ENCODE data around the gene FRMPD4. TPM values are rescaled to one million over a fixed set of nuclear protein-coding genes. Genes with fewer than 3 reads are reported as not detected.

The FRMPD4 gene
- total RNA-seq, 1 experiment from 2014 or later = 0.24 TPM

DNA sequence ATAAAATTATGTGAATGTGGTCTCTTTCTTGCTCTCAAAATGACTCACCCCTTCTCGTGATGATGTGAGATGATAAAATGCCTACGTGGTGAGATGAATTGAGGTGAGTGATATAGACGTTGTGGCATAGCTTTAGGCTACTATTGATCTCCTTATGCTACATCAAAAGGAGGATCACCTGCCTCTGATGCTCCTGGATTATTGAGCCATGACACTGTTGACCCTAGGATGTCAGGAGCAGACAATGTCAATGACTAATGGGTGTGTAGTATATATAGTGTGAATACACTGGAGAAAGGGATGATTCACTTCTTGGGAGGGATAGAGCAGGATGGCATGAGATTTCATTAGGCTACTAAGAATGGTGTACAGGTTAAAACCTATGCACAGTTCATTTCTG, 442.3 kb downstream of the FRMPD4 start:
- H2AFZ ChIP-seq (ENCODE audit: low read length) = no peak overlapping the region
- Mint-ChIP-seq H3K4me3 (no peak overlapping the region), H3K9me3 (peaks cover 50% of the 10 kb centered on the region in 2 experiments), H3K27ac (no peak overlapping the region), H3K4me1 (no peaks in the 10 kb centered on the region), H3K27me3 (ENCODE audit: low read depth) (peaks cover 2% of the 10 kb centered on the region; the same call in 1 of the 2 replicates), H3K36me3 (ENCODE audit: insufficient read depth in 1 of 3, low read depth in 3 of 3) (peaks cover 0 to 9% (median 3%) of the 10 kb centered on the region in 3 experiments; a peak in 4 of 7 replicates)
- H3K4ac ChIP-seq (ENCODE audit: low read depth, low read length) = no peak overlapping the region
- H2BK120ac ChIP-seq (ENCODE audit: low read depth, low read length, poor library complexity, severe bottlenecking) = no peak overlapping the region
- H3K4me1 ChIP-seq (ENCODE audit: insufficient read depth, low read length) = no peaks in the 10 kb centered on the region
- no peak overlapping the region for H4K8ac ChIP-seq (replicated peaks; ENCODE audit: insufficient read length, low read depth, low read length)
- H3K4me2 ChIP-seq (ENCODE audit: insufficient read depth, insufficient read length, low read length) = no peak overlapping the region
- no peak overlapping the region for H2BK12ac ChIP-seq (ENCODE audit: insufficient read length, low read depth, low read length)
- DNase-seq = no peak
- H3K14ac ChIP-seq (ENCODE audit: insufficient read depth, low read length) = no peak overlapping the region
- no peaks in the 10 kb centered on the region for H3K79me1 ChIP-seq (ENCODE audit: insufficient read depth, low read depth, low read length, poor library complexity, severe bottlenecking)
- H2AK5ac ChIP-seq (ENCODE audit: insufficient read length, low read length) = no peak overlapping the region
- no peak overlapping the region for H3K23ac ChIP-seq (ENCODE audit: insufficient read length, low read depth, low read length)
- no peak overlapping the region for H2BK5ac ChIP-seq (ENCODE audit: insufficient read length, low read length)
- no peak overlapping the region for H3K56ac ChIP-seq (ENCODE audit: insufficient read length, low read depth, low read length)
- H4K91ac ChIP-seq (ENCODE audit: insufficient read length, low read depth, low read length) = no peak overlapping the region
- H3K27me3 ChIP-seq (ENCODE audit: insufficient read depth, low read length) = no peaks in the 10 kb centered on the region
- no peaks in the 10 kb centered on the region for H4K20me1 ChIP-seq (ENCODE audit: control insufficient read depth, insufficient read depth, insufficient read length)
- no peaks in the 10 kb centered on the region for H3K23me2 ChIP-seq (ENCODE audit: insufficient read length, low read depth, low read length, poor library complexity, severe bottlenecking)
- H3T11ph ChIP-seq (ENCODE audit: low read length) = no peak overlapping the region
- WGBS (ENCODE audit: extremely low coverage, insufficient read length, low lambda C conversion rate) = no CpG with 5 or more reads among the region's 3 CpGs
- H3K9me3 ChIP-seq (ENCODE audit: control insufficient read depth, low read depth, low read length) = no peaks in the 10 kb centered on the region
- no peak overlapping the region for H4K5ac ChIP-seq (ENCODE audit: insufficient read length, low read depth, low read length)
- no peak overlapping the region for H2BK15ac ChIP-seq (ENCODE audit: low read depth, low read length)
- H3K27ac ChIP-seq (ENCODE audit: insufficient read length, low read depth, low read length) = no peak overlapping the region
- TF ChIP-seq, protein P1, sequence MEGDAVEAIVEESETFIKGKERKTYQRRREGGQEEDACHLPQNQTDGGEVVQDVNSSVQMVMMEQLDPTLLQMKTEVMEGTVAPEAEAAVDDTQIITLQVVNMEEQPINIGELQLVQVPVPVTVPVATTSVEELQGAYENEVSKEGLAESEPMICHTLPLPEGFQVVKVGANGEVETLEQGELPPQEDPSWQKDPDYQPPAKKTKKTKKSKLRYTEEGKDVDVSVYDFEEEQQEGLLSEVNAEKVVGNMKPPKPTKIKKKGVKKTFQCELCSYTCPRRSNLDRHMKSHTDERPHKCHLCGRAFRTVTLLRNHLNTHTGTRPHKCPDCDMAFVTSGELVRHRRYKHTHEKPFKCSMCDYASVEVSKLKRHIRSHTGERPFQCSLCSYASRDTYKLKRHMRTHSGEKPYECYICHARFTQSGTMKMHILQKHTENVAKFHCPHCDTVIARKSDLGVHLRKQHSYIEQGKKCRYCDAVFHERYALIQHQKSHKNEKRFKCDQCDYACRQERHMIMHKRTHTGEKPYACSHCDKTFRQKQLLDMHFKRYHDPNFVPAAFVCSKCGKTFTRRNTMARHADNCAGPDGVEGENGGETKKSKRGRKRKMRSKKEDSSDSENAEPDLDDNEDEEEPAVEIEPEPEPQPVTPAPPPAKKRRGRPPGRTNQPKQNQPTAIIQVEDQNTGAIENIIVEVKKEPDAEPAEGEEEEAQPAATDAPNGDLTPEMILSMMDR (conservative IDR thresholded peaks at IDR 0.05) = no peak
- H3K9ac ChIP-seq (ENCODE audit: extremely low read depth, insufficient read length, low read length) = no peak overlapping the region
- H2BK20ac ChIP-seq (ENCODE audit: low read depth, low read length, poor library complexity, severe bottlenecking) = no peak overlapping the region
- no peaks in the 10 kb centered on the region for H3K79me2 ChIP-seq (ENCODE audit: insufficient read depth, low read length)
- no peak overlapping the region for H3K18ac ChIP-seq (ENCODE audit: insufficient read length, low read depth, low read length)

All from H9 (cell line).